GM12872 (cell line): ENCODE measurements around the gene AIMP2.

Source experiments
- TF ChIP-seq, protein P1 (sequence below): IDR thresholded peaks from 3 replicates; pipeline ENCODE4 v1.5.1; 2011; ENCODE audit warnings: low read depth, mild to moderate bottlenecking, low read length, moderate library complexity; ENCODE audit not compliant: insufficient read depth

The AIMP2 gene

DNA sequence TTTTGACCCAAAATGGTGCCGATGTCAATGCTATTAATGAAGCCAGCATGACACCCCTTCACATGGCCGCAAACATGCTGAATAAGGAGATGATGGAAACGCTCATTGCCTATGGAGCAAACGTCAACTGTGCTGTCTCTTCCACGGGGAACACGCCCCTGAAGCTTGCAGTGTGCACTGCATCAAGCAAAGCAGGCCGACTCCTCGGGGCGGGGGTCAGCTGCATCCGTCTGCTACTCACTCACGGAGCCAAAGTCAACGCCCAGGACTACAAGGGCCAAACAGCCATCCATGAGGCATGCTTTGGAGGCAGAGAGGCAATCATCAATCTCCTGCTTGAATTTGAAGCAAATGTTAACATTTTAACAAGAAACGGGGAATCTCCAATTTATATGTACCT is 26.6 kb downstream of the AIMP2 start:
- TF ChIP-seq, protein P1, sequence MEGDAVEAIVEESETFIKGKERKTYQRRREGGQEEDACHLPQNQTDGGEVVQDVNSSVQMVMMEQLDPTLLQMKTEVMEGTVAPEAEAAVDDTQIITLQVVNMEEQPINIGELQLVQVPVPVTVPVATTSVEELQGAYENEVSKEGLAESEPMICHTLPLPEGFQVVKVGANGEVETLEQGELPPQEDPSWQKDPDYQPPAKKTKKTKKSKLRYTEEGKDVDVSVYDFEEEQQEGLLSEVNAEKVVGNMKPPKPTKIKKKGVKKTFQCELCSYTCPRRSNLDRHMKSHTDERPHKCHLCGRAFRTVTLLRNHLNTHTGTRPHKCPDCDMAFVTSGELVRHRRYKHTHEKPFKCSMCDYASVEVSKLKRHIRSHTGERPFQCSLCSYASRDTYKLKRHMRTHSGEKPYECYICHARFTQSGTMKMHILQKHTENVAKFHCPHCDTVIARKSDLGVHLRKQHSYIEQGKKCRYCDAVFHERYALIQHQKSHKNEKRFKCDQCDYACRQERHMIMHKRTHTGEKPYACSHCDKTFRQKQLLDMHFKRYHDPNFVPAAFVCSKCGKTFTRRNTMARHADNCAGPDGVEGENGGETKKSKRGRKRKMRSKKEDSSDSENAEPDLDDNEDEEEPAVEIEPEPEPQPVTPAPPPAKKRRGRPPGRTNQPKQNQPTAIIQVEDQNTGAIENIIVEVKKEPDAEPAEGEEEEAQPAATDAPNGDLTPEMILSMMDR, result no peak

DNA sequence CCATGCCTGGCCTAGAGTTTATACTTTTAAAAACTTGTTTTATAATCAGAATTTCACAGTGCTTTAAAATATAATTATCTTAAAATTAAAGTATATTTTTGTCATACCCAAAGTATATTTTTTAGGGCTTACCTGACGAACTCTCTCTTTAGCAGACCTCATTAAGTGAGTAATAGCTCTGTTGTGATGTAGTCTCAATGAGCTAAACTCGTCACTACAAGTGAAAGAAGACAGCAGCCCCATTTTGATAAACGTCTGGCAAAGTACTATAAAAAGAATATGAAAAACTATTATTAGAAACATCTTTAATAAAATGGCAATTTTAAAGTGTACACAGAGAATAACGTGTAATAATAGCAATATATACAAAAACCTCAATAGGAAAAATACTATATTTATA is 40.7 kb downstream of the AIMP2 start:
- TF ChIP-seq, protein P1, result no peak

DNA sequence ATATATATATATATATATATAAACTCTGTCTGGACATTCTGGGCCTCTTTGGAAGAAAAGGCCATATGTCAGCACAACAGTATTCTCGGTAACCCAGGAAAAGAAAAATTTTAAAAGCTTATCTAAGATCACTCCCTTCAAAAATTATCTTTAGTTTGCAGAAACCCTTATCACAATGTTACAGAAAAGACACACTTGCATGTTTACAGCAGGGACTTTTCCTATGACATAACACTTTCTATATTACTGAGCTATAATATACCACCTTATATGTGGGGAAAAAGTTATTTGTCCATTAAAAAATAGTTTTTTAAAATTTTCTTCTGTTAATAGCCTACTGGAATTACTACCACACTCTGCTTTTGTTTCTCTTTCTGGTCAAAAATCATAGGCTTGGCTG is 47.5 kb downstream of the AIMP2 start:
- TF ChIP-seq, protein P1, result no peak

DNA sequence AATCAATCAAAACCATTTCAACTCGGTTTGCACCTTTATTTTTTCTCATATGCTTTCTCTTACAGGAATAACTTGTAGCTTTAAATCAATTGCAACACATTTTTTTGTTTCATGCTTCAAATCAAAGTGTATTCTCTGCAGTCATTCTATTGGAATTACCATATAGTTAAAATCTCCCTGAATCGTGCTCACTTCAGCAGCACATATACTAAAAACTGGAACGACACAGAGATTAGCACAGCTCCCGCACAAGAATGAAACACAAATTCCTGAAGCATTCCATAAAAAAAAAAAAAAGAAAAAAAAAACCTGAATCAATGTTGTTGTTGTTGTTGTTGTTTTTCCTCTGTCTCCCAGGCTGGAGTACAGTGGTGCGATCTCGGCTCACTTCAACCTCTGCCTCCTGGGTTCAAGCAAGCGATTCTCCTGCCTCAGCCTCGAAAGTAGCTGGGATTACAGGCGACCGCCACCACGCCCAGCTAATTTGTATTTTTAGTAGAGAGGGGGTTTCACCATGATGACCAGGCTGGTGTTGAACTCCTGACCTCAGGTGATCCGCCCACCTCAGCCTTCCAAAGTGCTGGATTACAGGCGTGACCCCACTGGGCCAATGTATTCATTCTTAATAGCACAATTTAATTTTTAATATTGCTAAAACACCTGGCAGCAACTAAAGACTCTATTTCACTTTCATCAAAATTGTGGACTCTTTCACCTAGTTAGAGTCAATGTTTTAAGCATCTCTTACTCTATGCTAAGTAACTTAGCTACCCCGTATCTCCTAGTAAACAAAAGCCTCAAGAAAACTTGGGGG is 48.5 kb downstream of the AIMP2 start:
- TF ChIP-seq, protein P1, result no peak

DNA sequence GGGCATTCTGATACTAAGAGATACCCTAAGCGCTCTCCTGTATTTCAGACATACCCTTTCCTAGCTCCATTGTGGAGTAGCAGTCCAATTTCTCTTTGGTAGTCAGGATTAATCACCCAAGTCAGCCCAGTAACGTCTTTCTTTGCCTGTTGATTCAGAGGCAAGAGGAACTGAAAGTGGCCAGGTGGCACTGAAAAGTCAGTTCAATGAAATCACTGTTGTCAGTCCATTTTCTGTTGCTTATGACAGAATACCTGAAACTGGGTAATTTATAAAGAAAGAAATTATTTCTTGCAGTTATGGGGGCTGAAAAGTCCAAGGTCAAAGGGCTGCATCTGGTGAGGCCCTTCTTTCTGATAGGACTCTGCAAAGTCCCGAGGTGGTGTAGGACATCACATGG is 62.3 kb downstream of the AIMP2 start:
- TF ChIP-seq, protein P1, result no peak
